T-helper 2 cell treated with Interferon-gamma antibody and Interleukin-4, amounts not matched to agents 100 ng/mL and 5 ng/mL, for 36 hours (primary cell): ENCODE data around the gene TAF5L. TPM values are rescaled to one million over a fixed set of nuclear protein-coding genes. Genes with fewer than 3 reads are reported as not detected.
"Not testable (repeated sequence)": the region's sequence is repeated elsewhere in the genome, so short reads cannot be mapped to it uniquely, and the experiment has no call there.

Experiments used
- intact Hi-C: fragments of 100-400 bp; cut with micrococcal nuclease; formaldehyde crosslinking; loops from one replicate; pipeline ENCODE4 v1.15.1; 2023
- total RNA-seq: library from RNA; stranded (reverse); gene quantifications from 2 replicates; pipeline ENCODE4 v1.2.3, GENCODE V29; 2022

TAF5L gene
- total RNA-seq, 1 donor from 2014 or later, result 26.9 TPM

DNA sequence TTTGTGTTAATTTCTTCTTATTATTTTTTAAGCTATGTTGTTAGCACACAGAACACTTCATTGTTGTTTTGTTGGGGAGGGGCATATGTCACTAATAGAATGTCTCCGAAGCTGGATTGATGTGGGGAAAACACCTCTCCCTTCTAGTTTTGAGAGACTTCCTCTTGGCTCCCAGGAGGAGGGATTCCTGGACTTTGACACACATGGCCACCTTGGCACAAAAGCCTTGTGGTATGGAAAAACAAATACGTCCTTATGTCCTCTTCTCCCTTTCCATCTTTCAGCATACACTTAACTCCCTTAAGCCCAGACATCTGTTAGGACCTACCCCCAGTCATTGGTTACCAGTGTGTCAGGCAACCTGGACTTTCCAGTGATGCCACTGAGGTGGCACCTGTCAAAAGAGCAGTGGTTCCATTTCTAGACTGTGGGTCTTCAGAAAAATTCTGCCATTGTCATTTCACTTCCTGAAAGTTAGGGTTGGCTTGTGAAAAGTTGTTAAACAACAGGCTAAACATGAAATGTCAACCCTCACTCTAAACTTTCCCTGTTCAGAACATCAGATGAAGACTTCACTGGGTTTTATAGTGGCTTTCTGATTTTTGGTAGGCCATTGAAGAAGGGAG, 54.9 kb downstream of the TAF5L start:
- intact Hi-C loops, result no loop called here

DNA sequence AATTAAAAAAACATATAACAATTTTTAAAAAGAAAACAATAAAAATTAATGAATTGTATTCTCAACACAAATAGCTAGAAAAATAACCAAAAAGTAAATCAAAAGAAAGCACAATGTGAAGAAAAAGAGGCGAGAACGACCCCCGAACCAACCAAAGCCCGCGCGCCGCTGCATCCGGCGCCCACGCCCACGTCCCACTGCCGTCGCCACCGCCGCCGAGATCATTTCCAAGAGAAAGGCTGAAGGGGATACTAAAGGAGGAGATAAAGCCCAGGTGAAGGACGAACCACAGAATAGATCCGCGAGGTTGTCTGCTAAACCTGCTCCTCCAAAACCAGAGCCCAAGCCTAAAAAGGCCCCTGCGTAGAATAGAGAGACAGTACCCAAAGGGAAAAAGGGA, 55.6 kb downstream of the TAF5L start:
- intact Hi-C loops, result no loop called here

DNA sequence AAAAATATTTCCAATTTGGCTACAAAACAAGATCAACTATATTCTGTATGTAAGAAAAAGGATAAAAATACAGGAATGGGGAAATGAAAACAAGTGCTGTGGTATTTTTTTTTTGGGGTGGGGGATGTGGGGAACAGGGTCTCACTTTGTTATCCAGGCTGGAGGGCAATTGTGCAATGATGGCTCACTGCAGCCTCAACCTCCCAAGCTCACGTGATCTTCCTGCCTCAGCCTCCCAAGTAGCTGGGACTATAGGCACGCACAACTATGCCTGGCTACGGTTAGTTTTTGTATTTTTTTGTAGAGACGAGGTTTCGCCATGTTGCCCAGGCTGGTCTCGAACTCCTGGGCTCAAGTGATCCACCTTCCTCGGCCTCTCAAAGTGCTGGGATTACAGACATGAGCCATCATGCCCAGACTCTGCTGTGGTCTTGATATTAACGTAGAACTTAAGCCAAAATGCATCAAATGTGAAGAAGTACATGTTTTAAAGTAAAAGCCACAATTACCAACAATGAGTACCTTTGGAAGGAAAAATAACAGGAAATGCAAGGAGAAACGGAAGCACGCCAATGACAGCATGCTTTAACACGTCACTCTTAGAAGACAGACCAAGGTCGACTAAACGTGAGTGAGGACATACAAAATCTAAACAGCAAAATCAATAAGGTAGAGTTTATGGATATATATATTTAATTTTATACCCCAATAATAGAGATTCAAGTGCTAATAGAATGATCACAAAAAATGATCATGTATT, 58.6 kb downstream of the TAF5L start:
- intact Hi-C loops, result no loop called here

- intact Hi-C loops, result no loop called here
Observed at GRCh38 chr1:229563701-229564100, 62.2 kb downstream of the TAF5L start.

DNA sequence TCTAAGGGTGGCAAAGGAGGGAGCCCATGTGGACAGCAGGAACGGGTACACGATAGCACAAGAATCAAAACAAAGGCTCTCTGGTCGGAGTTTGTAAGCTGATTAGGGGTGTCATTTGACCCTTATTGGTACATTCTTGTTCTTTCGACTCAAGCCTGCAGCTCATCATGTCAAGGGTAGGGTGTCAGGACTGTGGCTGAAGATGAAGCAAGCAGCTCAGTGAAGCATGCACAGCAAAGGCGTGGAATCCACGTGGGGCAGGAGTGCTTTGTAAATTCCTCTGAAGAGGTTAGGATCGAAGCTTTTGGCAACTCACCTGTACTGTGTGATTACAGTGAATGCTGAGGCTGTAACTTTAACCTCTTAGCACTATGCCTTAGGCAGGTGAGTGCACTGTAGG, 62.7 kb downstream of the TAF5L start:
- intact Hi-C loops, result no loop called here

DNA sequence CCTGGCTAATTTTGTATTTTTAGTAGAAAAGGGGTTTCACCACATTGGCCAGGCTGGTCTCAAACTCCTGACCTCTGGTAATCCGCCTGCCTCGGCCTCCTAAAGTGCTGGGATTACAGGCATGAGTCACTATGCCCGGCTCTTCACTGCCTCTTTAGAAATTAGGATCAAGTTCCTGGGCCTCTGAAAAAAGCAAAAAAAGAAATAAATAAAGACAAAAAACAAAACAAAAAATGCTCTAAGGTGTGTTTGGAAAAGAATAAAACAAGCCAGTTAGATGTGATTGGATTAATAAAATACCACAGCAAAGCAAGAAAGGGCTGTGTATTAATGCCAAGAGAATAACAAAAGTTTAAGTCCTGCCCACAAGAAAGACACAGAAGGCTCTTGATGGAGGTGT, 63.2 kb downstream of the TAF5L start:
- intact Hi-C loops, result no loop called here

DNA sequence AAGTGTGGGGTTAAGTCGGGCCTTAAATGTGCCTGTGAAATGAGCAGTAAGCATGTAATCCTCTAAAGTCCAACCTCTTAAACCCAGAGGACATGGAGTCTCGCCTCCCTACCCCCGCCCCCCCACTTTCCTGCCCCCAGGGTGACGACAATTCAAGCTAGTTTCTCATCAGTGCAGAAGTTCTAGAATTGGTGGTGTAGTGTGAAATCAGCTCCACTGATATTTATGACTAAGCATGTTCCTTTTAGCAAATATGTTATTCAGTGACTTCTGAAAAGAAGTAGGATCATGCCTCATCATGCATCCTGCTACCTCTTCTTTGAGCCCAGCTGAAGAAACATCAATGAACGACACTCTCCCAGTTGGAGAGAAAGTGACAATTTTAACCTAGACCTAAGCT, 64.8 kb downstream of the TAF5L start:
- intact Hi-C loops, result no loop called here

DNA sequence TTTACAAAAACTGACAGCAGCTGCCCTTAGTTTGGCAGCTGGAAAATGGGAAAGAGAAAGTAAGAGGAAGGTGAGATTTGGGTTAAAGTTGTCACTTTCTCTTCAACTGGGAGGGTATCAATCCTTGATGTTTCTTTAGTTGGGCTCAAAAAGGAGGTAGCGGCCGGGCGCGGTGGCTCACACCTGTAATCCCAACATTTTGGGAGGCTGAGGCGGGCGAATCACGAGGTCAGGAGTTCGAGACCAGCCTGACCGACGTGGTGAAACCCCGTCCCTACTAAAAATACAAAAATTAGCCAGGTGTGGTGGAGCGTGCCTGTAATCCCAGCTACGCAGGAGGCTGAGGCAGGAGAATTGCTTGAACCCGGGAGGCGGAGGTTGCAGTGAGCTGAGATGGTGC, 65.8 kb downstream of the TAF5L start:
- intact Hi-C loops, result not testable (repeated sequence)

DNA sequence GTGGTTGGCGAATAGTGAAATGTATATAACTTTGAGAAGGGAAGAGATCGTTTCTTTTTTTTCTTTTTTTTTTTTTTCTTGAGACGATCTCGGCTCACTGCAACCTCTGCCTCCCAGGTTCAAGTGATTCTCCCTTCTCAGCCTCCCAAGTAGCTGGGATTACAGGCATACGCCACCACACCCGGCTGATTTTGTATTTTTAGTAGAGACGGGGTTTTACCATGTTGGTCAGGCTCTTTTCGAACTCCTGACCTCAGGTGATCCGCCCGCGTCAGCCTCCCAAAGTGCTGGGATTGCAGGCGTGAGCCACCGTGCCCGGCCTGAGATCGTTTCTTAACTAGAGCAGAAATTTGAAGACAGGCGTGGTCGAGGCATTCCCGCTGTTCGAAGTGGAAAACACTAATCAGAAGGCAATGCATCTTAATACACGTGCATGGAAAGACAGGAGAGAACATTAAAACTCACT, 66.6 kb downstream of the TAF5L start:
- intact Hi-C loops, result loop anchor here (2.0 to 5.0 kb wide), 6 partner anchors 117 to 1457 kb away; partner anchors contain the start of genes C1orf35, COG2, GALNT2 and RAB4A

DNA sequence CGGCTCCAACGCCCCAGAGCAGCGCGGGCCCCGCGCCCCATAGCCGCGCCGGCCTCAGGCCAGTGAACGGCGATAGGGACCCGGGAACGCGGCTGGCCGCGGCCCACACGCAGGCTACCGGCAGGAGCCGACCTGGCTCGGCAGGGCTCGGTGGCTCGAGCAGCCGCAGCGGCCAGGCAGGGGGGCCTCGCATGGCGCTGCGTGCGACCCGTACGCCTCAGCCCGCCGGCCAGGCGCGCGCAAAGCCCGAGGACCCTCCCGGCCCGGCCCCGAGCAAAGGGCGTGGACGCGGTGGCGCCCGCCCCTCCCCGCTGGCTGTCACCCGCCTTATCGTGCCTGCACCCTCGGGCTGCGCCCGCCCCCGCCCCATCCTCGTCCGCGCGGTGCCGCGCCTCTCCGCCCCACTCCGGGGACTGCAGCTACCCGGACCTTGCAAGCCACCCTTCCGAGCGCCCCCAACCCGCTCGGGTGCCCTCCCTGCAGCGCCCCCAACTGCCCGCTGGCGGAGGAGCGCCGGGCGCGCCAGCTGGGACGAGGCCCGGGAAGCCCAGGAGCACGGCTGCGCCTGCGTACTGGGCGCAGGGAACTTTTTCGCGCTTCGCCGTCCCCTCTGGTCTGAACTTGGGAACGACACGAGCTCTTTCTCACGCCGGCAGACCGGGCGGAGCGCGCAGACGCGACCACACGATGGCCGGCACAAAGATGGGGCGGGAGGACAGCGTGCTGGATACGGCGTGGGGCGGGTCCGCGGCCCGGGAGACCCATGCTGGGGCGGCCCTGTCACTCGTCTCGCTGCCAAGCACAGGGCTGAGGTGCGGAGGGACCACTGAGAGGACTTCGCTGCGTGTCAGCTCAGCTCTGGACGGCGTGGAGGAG, 67.2 kb downstream of the TAF5L start, which contains the start of gene ABCB10:
TSS of gene ABCB10 (minus strand) at position 248 of the 876 bp plus-strand sequence. CDS start at position 193, 55 bp downstream.
- intact Hi-C loops, result loop anchor here (1.0 to 5.0 kb wide), 7 partner anchors 68 to 1456 kb away; partner anchors contain the start of genes C1orf35, COG2, GALNT2 and RAB4A

DNA sequence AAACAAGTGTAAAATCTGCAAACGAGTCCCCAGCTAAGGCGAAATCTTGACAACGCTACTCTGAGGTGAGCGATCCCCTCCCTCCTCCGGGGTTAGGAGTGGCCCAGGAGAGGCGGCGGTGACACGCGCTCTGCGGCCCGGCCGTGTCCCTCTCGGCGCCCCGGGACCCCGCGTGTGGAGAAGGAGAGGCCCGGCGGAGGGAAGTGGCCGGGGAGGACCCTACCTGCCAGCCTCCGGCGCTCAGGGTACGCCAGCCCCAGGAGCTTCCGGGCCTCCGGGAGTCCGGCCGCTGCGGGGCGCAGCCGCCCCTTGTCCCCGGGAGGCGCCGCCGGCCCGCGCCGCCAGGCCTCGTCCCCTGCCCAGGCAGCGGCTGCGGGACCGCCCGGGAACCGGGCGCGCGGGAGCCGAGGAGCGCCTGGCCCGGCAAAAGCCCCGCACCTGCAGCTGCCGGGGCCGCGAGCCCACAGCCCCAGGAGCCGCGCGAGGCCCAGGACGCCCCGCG, 68.0 kb downstream of the TAF5L start:
- intact Hi-C loops, result loop anchor here (1.0 to 5.0 kb wide), 9 partner anchors 50 to 1455 kb away; partner anchors contain the start of genes C1orf35, CCSAP, COG2 and GALNT2

GRCh38 chr1:229557200-229557850, 68.6 kb downstream of the TAF5L start:
- intact Hi-C loops, result loop anchor here (1.0 to 5.0 kb wide), 6 partner anchors 49 to 1085 kb away; partner anchors contain the start of genes CCSAP, COG2, NUP133 and RAB4A

- intact Hi-C loops, result loop anchor here (5.0 kb wide), 4 partner anchors 113 to 1087 kb away; partner anchors contain the start of genes COG2 and RAB4A
Observed at GRCh38 chr1:229554886-229555621, 70.9 kb downstream of the TAF5L start.

DNA sequence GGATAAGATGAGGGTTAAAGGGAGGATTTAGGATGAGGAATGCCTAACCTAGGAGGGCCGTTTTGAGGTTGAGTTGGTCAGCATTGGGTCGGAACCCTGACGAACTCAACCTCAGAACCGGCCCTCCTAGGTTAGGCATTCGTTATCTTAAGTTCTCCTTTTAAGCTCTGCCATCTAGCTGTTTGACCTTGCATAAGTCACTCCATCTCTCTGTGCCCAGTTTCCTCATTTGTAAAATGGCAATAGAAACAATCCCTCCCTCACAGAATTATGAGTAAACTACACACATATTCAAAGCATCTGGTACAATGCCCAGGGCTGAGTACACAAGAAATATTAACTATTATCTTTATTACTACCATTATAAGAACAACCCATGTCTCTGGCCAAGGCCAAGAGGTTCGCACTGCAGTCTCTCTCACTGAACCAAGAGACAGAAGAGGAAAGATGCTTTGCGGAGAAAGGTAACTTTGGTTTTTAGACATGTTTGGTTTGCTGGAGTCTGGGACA, 72.2 kb downstream of the TAF5L start:
- intact Hi-C loops, result no loop called here

GRCh38 chr1:229552732-229553131, 73.2 kb downstream of the TAF5L start:
- intact Hi-C loops, result no loop called here

- intact Hi-C loops, result no loop called here
Observed at GRCh38 chr1:229550812-229551567, 74.9 kb downstream of the TAF5L start.

GRCh38 chr1:229547542-229547941, 78.4 kb downstream of the TAF5L start:
- intact Hi-C loops, result no loop called here

GRCh38 chr1:229544587-229544986, 81.3 kb downstream of the TAF5L start:
- intact Hi-C loops, result no loop called here
